Activated CD4-positive, alpha-beta memory T cell treated with anti-CD3 and anti-CD28 coated beads, Interleukin-2, amount 10 ng/mL, durations not matched to agents 7 days and 5 days (primary cell): ENCODE results near the gene OR2T1. TPM values are rescaled to one million over a fixed set of nuclear protein-coding genes. Genes with fewer than 3 reads are reported as not detected.
"Not testable (repeated sequence)": the region's sequence is repeated elsewhere in the genome, so short reads cannot be mapped to it uniquely, and the experiment has no call there.

ENCODE experiments used
- CTCF ChIA-PET: fragments of 350-600 bp; sonication (Branson Sonifier 250); formaldehyde crosslinking; loops from one replicate; lab custom pipeline; 2021; ENCODE audit warnings: antibody characterized with exemption, inconsistent platforms; lab: Charles Lee
- POLR2A ChIA-PET: fragments of 350-600 bp; sonication (Branson Sonifier 250); formaldehyde crosslinking; loops from one replicate; lab custom pipeline; 2021; ENCODE audit warnings: antibody characterized with exemption; lab: Charles Lee
- DNase-seq: peaks from one replicate; pipeline ENCODE4 v3.0.0-alpha.2; 2020
- H3K27ac Mint-ChIP-seq: one replicate; pipeline ENCODE4 v1.8.0; 2021; ENCODE audit warnings: mild to moderate bottlenecking, mixed read lengths
- H3K27me3 Mint-ChIP-seq: one replicate; pipeline ENCODE4 v1.8.0; 2021; ENCODE audit warnings: mixed read lengths
- H3K36me3 Mint-ChIP-seq: one replicate; pipeline ENCODE4 v1.8.0; 2021; ENCODE audit warnings: low read depth, mixed read lengths
- H3K4me1 Mint-ChIP-seq: one replicate; pipeline ENCODE4 v1.8.0; 2021; ENCODE audit warnings: mixed read lengths
- H3K4me3 Mint-ChIP-seq: one replicate; pipeline ENCODE4 v1.8.0; 2021; ENCODE audit warnings: mild to moderate bottlenecking, mixed read lengths
- H3K9me3 Mint-ChIP-seq: one replicate; pipeline ENCODE4 v1.8.0; 2021; ENCODE audit warnings: mixed read lengths
- total RNA-seq, 2 experiments: library from RNA; stranded (reverse); gene quantifications; one replicate each; pipeline ENCODE4 v1.2.3, GENCODE V29; 2021

The OR2T1 gene
- total RNA-seq, 2 experiments from 2014 or later = not detected

GRCh38 chr1:248444603-248445002 lies 41.8 kb downstream of the OR2T1 start:
- H3K27me3 Mint-ChIP-seq, CTCF ChIA-PET, H3K4me1 Mint-ChIP-seq, H3K36me3 Mint-ChIP-seq, POLR2A ChIA-PET, DNase-seq, H3K4me3 Mint-ChIP-seq, H3K27ac Mint-ChIP-seq, H3K9me3 Mint-ChIP-seq: not testable (repeated sequence)

DNA sequence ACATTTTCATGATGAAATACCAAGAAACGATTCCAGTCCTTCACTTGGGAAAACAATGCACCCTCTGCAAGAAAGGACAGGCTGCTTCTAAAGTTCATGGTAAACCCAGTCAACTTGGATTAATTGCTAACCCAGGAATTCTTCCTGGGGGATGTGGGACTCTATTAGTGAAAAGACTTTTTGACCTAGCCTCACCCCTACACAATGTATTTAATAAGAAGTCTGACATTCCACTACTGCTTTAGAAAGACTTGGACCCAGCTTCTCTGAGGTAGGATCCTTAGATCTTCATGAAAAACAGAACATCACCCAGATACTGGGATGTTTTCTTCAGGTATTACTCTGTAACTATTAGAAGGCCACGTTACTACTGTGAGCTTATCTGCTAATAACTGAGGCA lies 42.6 kb downstream of the OR2T1 start, which contains the start of gene OR2T2:
TSS of gene OR2T2 (plus strand) at position 239 of the 400 bp plus-strand sequence. CDS start 7,161 bp downstream, outside the sequence.
- H3K4me3 Mint-ChIP-seq, H3K27me3 Mint-ChIP-seq, H3K4me1 Mint-ChIP-seq, DNase-seq, H3K36me3 Mint-ChIP-seq, H3K27ac Mint-ChIP-seq, POLR2A ChIA-PET, CTCF ChIA-PET, H3K9me3 Mint-ChIP-seq: not testable (repeated sequence)

DNA sequence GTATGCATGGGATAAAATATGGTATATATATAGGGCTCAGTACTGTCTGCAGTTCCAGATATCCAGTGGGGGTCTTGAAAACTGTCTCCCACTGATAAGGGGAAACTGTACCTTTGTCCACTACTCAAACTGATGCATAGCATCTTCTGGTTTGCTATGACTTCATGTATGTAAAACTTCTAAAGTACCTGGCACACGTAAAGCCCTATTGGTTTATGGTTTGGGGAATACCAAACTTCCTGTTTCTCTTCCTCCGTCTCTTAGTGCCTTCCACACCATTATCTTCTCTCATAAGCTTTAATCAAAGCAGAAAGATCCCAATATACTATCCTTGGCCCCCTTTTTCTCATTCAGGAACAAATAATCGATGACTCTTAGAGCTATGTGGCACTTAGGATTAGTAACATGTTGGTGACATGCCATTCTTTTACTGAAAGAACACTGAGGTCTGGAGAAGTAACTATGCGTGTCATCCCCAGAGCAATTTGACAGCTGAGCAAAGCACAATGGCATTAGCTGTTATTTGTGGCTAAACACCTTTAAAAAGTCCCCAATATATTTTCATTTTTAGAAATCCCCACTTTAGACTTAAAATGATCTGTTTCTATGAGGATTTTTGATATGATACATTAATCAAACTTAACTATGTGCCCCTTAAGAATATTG lies 45.7 kb downstream of the OR2T1 start:
- H3K36me3 Mint-ChIP-seq = not testable (repeated sequence)

GRCh38 chr1:248449821-248450465 lies 47.1 kb downstream of the OR2T1 start:
- H3K27me3 Mint-ChIP-seq, DNase-seq, H3K4me1 Mint-ChIP-seq, CTCF ChIA-PET, H3K4me3 Mint-ChIP-seq, POLR2A ChIA-PET, H3K27ac Mint-ChIP-seq, H3K36me3 Mint-ChIP-seq, H3K9me3 Mint-ChIP-seq: not testable (repeated sequence)

More for the DNA sequence above, 45.7 kb downstream of the OR2T1 start:
- H3K9me3 Mint-ChIP-seq, H3K4me1 Mint-ChIP-seq, H3K4me3 Mint-ChIP-seq, DNase-seq, CTCF ChIA-PET, H3K27me3 Mint-ChIP-seq, POLR2A ChIA-PET, H3K27ac Mint-ChIP-seq: not testable (repeated sequence)

DNA sequence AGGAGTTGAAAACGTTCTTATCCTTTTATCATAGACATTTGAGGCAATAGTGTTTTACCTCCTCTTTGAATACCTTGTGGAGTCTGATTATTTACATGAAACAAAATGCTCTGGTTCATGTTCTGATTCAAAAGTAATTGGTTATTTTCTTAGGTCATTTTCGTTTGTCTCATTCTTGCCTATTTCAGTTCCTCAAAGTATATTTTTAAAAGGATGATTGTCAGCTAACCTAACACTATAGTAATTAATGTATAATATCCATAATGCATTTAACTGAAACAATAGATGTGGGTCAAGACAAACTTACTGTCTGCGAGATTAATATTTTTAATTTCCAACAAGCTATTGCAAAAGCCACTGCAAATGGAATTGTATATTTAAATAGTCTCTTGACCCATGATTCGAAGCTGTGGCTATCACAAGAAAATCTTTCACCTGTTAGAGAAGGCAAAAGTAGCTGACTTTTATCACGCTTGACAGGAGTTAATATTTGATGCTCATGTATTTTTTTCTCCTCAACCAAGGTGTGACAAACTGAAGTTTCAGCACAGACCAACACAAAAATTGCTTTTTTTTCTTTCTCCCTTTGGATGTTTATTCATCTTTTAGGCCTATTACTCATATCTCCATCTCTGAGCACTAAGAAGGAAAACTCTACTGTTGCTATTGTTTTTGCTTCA lies 47.8 kb downstream of the OR2T1 start:
- H3K27me3 Mint-ChIP-seq, H3K36me3 Mint-ChIP-seq, CTCF ChIA-PET, H3K27ac Mint-ChIP-seq, H3K9me3 Mint-ChIP-seq, POLR2A ChIA-PET, H3K4me1 Mint-ChIP-seq, H3K4me3 Mint-ChIP-seq, DNase-seq: not testable (repeated sequence)

DNA sequence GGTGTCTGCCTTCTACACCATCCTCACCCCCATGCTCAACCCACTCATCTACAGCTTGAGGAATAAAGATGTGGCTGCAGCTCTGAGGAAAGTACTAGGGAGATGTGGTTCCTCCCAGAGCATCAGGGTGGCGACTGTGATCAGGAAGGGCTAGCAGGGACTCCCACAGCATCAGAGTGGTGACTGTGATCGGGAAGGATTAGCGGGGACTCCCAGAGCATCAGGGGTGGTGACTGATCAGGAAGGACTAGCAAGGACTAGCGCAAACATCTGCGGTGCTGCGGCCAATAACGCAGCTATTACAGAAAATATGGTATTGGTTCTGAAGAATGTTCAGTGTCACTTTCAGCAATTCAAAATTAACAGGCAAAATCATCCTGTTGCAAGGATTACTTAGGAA lies 50.8 kb downstream of the OR2T1 start:
- H3K27ac Mint-ChIP-seq, H3K27me3 Mint-ChIP-seq, H3K9me3 Mint-ChIP-seq, H3K4me1 Mint-ChIP-seq, CTCF ChIA-PET, H3K36me3 Mint-ChIP-seq, DNase-seq, H3K4me3 Mint-ChIP-seq, POLR2A ChIA-PET: not testable (repeated sequence)

- POLR2A ChIA-PET, H3K9me3 Mint-ChIP-seq, H3K27me3 Mint-ChIP-seq, H3K4me1 Mint-ChIP-seq, H3K27ac Mint-ChIP-seq, DNase-seq, H3K4me3 Mint-ChIP-seq, CTCF ChIA-PET, H3K36me3 Mint-ChIP-seq: not testable (repeated sequence)
These were observed 52.2 kb downstream of the OR2T1 start for GRCh38 chr1:248455045-248455444.

GRCh38 chr1:248456635-248457034 lies 53.8 kb downstream of the OR2T1 start:
- H3K27me3 Mint-ChIP-seq, H3K9me3 Mint-ChIP-seq, H3K27ac Mint-ChIP-seq, CTCF ChIA-PET, H3K4me3 Mint-ChIP-seq, H3K4me1 Mint-ChIP-seq, DNase-seq, POLR2A ChIA-PET, H3K36me3 Mint-ChIP-seq: not testable (repeated sequence)

Other genes with a start within 250 kb of the OR2T1 start
- not detected for gene OR2M2, start 228.2 kb upstream of the OR2T1 start, total RNA-seq
- not detected for gene OR2M3, start 205.8 kb upstream of the OR2T1 start, total RNA-seq
- not detected for gene OR2M4, start 171.6 kb upstream of the OR2T1 start, total RNA-seq
- gene OR2T33, start 125.1 kb upstream of the OR2T1 start, total RNA-seq = not detected
- gene OR2T12, start 99.6 kb upstream of the OR2T1 start, total RNA-seq = not detected
- not detected for gene OR2M7, start 78.5 kb upstream of the OR2T1 start, total RNA-seq
- gene OR14C36, start 54.3 kb upstream of the OR2T1 start, total RNA-seq = not detected
- not detected for gene OR2T4, start 41.4 kb upstream of the OR2T1 start, total RNA-seq
- not detected for gene OR2T6, start 27.3 kb upstream of the OR2T1 start, total RNA-seq
- gene OR2T2, start 42.6 kb downstream of the OR2T1 start, total RNA-seq = not detected
- not detected for gene OR2T3, start 70.3 kb downstream of the OR2T1 start, total RNA-seq
- not detected for gene OR2T5, start 85.5 kb downstream of the OR2T1 start, total RNA-seq
- not detected for gene OR2G6, start 105.0 kb downstream of the OR2T1 start, total RNA-seq
- not detected for gene OR2T29, start 159.7 kb downstream of the OR2T1 start, total RNA-seq
- not detected for gene OR2T34, start 171.7 kb downstream of the OR2T1 start, total RNA-seq
- gene OR2T10, start 194.7 kb downstream of the OR2T1 start, total RNA-seq = not detected
- not detected for gene OR2T11, start 232.0 kb downstream of the OR2T1 start, total RNA-seq
- gene OR2T35, start 242.2 kb downstream of the OR2T1 start, total RNA-seq = not detected